Measurements from ENCODE around the gene EGFL6. TPM values are rescaled to one million over a fixed set of nuclear protein-coding genes. Genes with fewer than 3 reads are reported as not detected.

EGFL6 gene
- total and polyA plus RNA-seq, 2 experiments from 2014 or later = not detected

GRCh38 chrX:13579661-13580060, 10.3 kb downstream of the EGFL6 start:
- 74 to 78% methylated on average over 4 of the region's 4 CpGs for WGBS, 2 experiments (ENCODE audit: low coverage in 1 of 2, low lambda C conversion rate in 2 of 2, missing lambda C conversion rate in 2 of 2)
- no peaks in the 10 kb centered on the region for H3K9me2 ChIP-seq (ENCODE audit: insufficient read depth)

GRCh38 chrX:13581554-13581953, 12.2 kb downstream of the EGFL6 start:
- Histone ChIP-seq H3K9ac (no peak overlapping the region), H3K4me1 (ENCODE audit: insufficient read depth) (0 out of 2 replicates have a peak, but pooled peaks cover 4% of the 10 kb centered on the region), H3K27ac (no peak overlapping the region), H3K4me2 (ENCODE audit: unreplicated experiment) (no peak overlapping the region), H4K20me1 (ENCODE audit: insufficient read depth) (no peaks in the 10 kb centered on the region), H3K9me2 (ENCODE audit: insufficient read depth) (no peaks in the 10 kb centered on the region), H3K9me3 (ENCODE audit: low read depth) (no peaks in the 10 kb centered on the region), H3K27me3 (replicated peaks; ENCODE audit: insufficient read depth) (no peaks in the 10 kb centered on the region), H3K36me3 (ENCODE audit: low read depth) (no peaks in the 10 kb centered on the region), H3K4me3 (no peak overlapping the region), H3F3A (ENCODE audit: insufficient read depth) (no peaks in the 10 kb centered on the region), H3K79me2 (ENCODE audit: insufficient read depth) (no peaks in the 10 kb centered on the region), H2AFZ (no peak overlapping the region)
- no peak for TF ChIP-seq EZH2 (IDR thresholded peaks at IDR 0.05; ENCODE audit: insufficient read depth, poor library complexity, severe bottlenecking)
- TF ChIP-seq EZH2phosphoT487 (IDR thresholded peaks at IDR 0.05; ENCODE audit: insufficient read depth, low read depth) = no peak
- peak; percentile 35 for DNase-seq
- WGBS, 2 experiments (ENCODE audit: low coverage in 1 of 2, low lambda C conversion rate in 2 of 2, missing lambda C conversion rate in 2 of 2) = 1 to 2% methylated on average over 4 of the region's 4 CpGs
- in situ Hi-C loops (cut with MboI) = no loop called here

More at GRCh38 chrX:13579661-13580060, 10.3 kb downstream of the EGFL6 start:
- H3K9ac ChIP-seq = no peak overlapping the region
- no peak for TF ChIP-seq EZH2phosphoT487 (IDR thresholded peaks at IDR 0.05; ENCODE audit: insufficient read depth, low read depth)
- TF ChIP-seq EZH2 (IDR thresholded peaks at IDR 0.05; ENCODE audit: insufficient read depth, poor library complexity, severe bottlenecking) = no peak
- no peak overlapping the region for H2AFZ ChIP-seq
- H4K20me1 ChIP-seq (ENCODE audit: insufficient read depth) = no peaks in the 10 kb centered on the region
- no peak overlapping the region for H3K27ac ChIP-seq
- no peaks in the 10 kb centered on the region for H3K36me3 ChIP-seq (ENCODE audit: low read depth)
- no peaks in the 10 kb centered on the region for H3K27me3 ChIP-seq (replicated peaks; ENCODE audit: insufficient read depth)
- in situ Hi-C loops (cut with MboI) = no loop called here
- peak; percentile 6 for DNase-seq
- H3K4me3 ChIP-seq = no peak overlapping the region
- no peaks in the 10 kb centered on the region for H3K79me2 ChIP-seq (ENCODE audit: insufficient read depth)
- no peaks in the 10 kb centered on the region for H3F3A ChIP-seq (ENCODE audit: insufficient read depth)
- H3K9me3 ChIP-seq (ENCODE audit: low read depth) = no peaks in the 10 kb centered on the region
- H3K4me1 ChIP-seq (ENCODE audit: insufficient read depth) = 0 out of 2 replicates have a peak, but pooled peaks cover 4% of the 10 kb centered on the region
- H3K4me2 ChIP-seq (ENCODE audit: unreplicated experiment) = no peak overlapping the region

DNA sequence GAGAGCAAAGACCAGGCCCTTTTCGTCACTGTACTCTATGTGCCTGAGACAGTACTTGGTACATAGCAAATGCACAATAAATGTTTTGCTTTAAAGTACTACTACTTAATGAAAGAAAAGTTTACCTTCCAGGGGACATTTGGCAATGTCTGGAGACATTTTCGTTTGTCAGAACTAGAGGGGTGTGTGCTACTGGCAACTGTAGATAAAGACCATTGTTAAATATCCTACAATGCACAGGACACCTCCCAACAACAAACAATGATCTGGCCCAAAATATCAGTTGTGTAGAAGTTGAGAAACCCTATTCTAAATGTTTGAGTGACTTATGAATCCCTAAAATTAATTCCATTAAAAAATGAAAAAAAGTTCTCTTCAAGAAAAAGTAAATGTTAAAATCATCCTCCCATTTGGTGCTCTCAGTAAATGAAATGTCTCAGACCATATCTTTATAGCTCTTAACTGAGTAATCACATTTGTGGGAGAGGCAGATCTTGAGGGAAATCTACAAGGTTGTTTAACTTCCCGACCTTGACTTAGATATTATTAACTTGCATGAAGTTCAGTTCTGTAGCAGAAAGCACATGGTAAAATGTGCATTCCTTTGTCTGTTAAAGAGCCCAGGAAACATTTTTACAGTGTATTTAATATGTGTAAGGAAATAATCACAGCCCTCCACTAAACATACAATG, 18.5 kb downstream of the EGFL6 start:
- no peak overlapping the region for H3K27ac ChIP-seq
- H3F3A ChIP-seq (ENCODE audit: insufficient read depth) = no peaks in the 10 kb centered on the region
- no peak overlapping the region for H3K9ac ChIP-seq
- no peaks in the 10 kb centered on the region for H4K20me1 ChIP-seq (ENCODE audit: insufficient read depth)
- no peaks in the 10 kb centered on the region for H3K9me3 ChIP-seq (ENCODE audit: low read depth)
- H2AFZ ChIP-seq = no peak overlapping the region
- TF ChIP-seq EZH2 (IDR thresholded peaks at IDR 0.05; ENCODE audit: insufficient read depth, poor library complexity, severe bottlenecking) = no peak
- TF ChIP-seq EZH2phosphoT487 (IDR thresholded peaks at IDR 0.05; ENCODE audit: insufficient read depth, low read depth) = no peak
- H3K4me1 ChIP-seq (ENCODE audit: insufficient read depth) = no peaks in the 10 kb centered on the region
- DNase-seq = no peak
- in situ Hi-C loops (cut with MboI) = no loop called here
- 32 to 35% methylated on average over 3 of the region's 3 CpGs for WGBS, 2 experiments (ENCODE audit: low coverage in 1 of 2, low lambda C conversion rate in 2 of 2, missing lambda C conversion rate in 2 of 2)
- no peaks in the 10 kb centered on the region for H3K9me2 ChIP-seq (ENCODE audit: insufficient read depth)
- no peak overlapping the region for H3K4me3 ChIP-seq
- H3K36me3 ChIP-seq (ENCODE audit: low read depth) = no peaks in the 10 kb centered on the region
- no peaks in the 10 kb centered on the region for H3K27me3 ChIP-seq (replicated peaks; ENCODE audit: insufficient read depth)
- no peak overlapping the region for H3K4me2 ChIP-seq (ENCODE audit: unreplicated experiment)
- H3K79me2 ChIP-seq (ENCODE audit: insufficient read depth) = no peaks in the 10 kb centered on the region

DNA sequence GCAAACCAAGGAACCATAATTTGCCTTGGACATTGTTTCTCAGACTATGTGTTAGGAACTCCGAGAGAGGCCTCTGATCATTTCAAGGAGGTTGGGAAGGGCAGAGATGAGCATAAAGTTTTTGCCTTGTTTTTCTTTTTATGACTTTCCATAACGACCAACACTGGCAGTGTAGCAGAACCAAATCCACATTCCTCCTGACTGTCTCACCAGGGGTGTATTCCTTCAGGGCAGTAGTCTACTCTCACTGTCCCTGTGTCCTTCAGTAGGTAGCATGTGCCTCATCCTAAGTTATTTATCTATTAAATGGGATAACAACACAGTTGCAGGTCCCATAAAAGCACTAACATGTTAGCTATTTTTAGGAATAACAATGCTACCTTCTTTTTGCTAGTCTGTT, 20.8 kb downstream of the EGFL6 start:
- Histone ChIP-seq H3K36me3 (ENCODE audit: low read depth) (no peaks in the 10 kb centered on the region), H4K20me1 (ENCODE audit: insufficient read depth) (no peaks in the 10 kb centered on the region), H3K4me1 (ENCODE audit: insufficient read depth) (no peaks in the 10 kb centered on the region), H3K4me2 (ENCODE audit: unreplicated experiment) (no peak overlapping the region), H3K79me2 (ENCODE audit: insufficient read depth) (no peaks in the 10 kb centered on the region), H3K4me3 (no peak overlapping the region), H3K9me2 (ENCODE audit: insufficient read depth) (no peaks in the 10 kb centered on the region), H3K9ac (no peak overlapping the region), H3F3A (ENCODE audit: insufficient read depth) (no peaks in the 10 kb centered on the region), H3K27ac (no peak overlapping the region), H3K9me3 (ENCODE audit: low read depth) (no peaks in the 10 kb centered on the region), H2AFZ (no peak overlapping the region), H3K27me3 (replicated peaks; ENCODE audit: insufficient read depth) (no peaks in the 10 kb centered on the region)
- DNase-seq = no peak
- WGBS, 2 experiments (ENCODE audit: low coverage in 1 of 2, low lambda C conversion rate in 2 of 2, missing lambda C conversion rate in 2 of 2) = 28 to 49% methylated on average over 2 of the region's 2 CpGs
- in situ Hi-C loops (cut with MboI) = no loop called here
- no peak for TF ChIP-seq EZH2phosphoT487 (IDR thresholded peaks at IDR 0.05; ENCODE audit: insufficient read depth, low read depth)
- TF ChIP-seq EZH2 (IDR thresholded peaks at IDR 0.05; ENCODE audit: insufficient read depth, poor library complexity, severe bottlenecking) = no peak

Measured in GM23248 (cell line).